Parathyroid adenoma (tissue), 2 donors: ENCODE results near the gene CCNL2.

ENCODE experiments used
- H2AFZ ChIP-seq: fragments of 300-600 bp; sonication (generic); one replicate; pipeline ENCODE4 v1.7.0; 2017; ENCODE audit warnings: antibody characterized with exemption, mild to moderate bottlenecking
- H3K27ac ChIP-seq: fragments of 300-600 bp; sonication (generic); one replicate; pipeline ENCODE4 v1.7.0; 2017
- H3K27me3 ChIP-seq: fragments of 300-600 bp; sonication (generic); one replicate; pipeline ENCODE4 v1.7.0; 2017; ENCODE audit warnings: low read length; ENCODE audit not compliant: control insufficient read depth, insufficient read depth
- H3K36me3 ChIP-seq: fragments of 300-600 bp; sonication (generic); one replicate; pipeline ENCODE4 v1.7.0; 2017; ENCODE audit warnings: low read length; ENCODE audit not compliant: control insufficient read depth, insufficient read depth
- H3K4me1 ChIP-seq: fragments of 300-600 bp; sonication (generic); one replicate; pipeline ENCODE4 v1.7.0; 2017; ENCODE audit warnings: control low read depth
- H3K4me2 ChIP-seq: fragments of 300-600 bp; sonication (generic); one replicate; pipeline ENCODE4 v1.7.0; 2017; ENCODE audit warnings: low read length
- H3K4me3 ChIP-seq: fragments of 300-600 bp; sonication (generic); one replicate; pipeline ENCODE4 v1.7.0; 2017; ENCODE audit warnings: low read depth, low read length
- H3K79me2 ChIP-seq: fragments of 300-600 bp; sonication (generic); one replicate; pipeline ENCODE4 v1.7.0; 2017; ENCODE audit warnings: control low read depth
- H3K9ac ChIP-seq: fragments of 300-600 bp; sonication (generic); one replicate; pipeline ENCODE4 v1.7.0; 2017; ENCODE audit warnings: mild to moderate bottlenecking
- H3K9me3 ChIP-seq: fragments of 300-600 bp; sonication (generic); one replicate; pipeline ENCODE4 v1.7.0; 2017; ENCODE audit warnings: low read length; ENCODE audit not compliant: control insufficient read depth
- TF ChIP-seq, protein P1 (sequence below): fragments of 300-600 bp; sonication (generic); IDR thresholded peaks from one replicate; pipeline ENCODE4 v1.7.0; 2017; ENCODE audit warnings: antibody characterized with exemption, mild to moderate bottlenecking
- donor health status: primary hyperparathyroidism.

Gene CCNL2

DNA sequence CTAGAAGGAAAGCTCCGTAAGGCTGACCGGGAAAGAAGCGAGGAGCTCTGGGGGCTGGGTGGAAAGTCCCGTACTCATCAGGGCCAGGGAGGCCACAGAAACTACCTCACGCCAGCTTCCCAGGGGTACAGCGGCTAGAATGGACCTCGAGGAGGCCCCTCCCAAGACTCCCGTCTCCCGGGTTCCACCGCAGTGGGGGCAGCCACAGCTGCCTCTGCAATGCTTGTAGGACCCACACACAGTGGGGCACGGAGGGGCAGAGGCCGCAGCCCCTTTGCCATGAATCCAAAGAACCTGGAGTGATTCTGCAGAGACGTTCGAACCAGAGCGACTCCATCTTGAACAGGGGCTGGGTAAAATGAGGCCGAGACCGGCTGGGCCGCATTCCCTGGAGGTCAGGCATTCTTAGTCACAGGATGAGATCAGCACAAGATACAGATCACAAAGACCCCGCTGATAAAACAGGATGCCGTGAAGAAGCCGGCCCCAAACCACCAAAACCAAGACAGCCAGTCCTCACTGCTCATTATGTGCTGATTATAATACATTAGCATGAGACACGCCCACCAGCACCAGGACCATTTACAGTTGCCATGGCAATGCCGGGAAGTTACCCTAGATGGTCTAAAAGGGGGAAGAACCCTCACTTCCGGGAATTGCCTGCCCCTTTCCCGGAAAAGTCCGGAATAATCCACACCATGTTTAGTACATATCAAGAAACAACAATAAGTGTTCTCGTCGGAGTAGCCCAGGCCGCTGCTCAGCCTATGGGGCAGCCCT is 23.5 kb upstream of the CCNL2 start:
- no peak overlapping the region for H2AFZ ChIP-seq
- H3K27me3 ChIP-seq: no peaks in the 10 kb centered on the region
- H3K36me3 ChIP-seq: no peaks in the 10 kb centered on the region
- TF ChIP-seq, protein P1, sequence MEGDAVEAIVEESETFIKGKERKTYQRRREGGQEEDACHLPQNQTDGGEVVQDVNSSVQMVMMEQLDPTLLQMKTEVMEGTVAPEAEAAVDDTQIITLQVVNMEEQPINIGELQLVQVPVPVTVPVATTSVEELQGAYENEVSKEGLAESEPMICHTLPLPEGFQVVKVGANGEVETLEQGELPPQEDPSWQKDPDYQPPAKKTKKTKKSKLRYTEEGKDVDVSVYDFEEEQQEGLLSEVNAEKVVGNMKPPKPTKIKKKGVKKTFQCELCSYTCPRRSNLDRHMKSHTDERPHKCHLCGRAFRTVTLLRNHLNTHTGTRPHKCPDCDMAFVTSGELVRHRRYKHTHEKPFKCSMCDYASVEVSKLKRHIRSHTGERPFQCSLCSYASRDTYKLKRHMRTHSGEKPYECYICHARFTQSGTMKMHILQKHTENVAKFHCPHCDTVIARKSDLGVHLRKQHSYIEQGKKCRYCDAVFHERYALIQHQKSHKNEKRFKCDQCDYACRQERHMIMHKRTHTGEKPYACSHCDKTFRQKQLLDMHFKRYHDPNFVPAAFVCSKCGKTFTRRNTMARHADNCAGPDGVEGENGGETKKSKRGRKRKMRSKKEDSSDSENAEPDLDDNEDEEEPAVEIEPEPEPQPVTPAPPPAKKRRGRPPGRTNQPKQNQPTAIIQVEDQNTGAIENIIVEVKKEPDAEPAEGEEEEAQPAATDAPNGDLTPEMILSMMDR: no peak
- no peaks in the 10 kb centered on the region for H3K4me1 ChIP-seq
- H3K4me3 ChIP-seq: no peak overlapping the region
- H3K27ac ChIP-seq: no peak overlapping the region
- no peak overlapping the region for H3K4me2 ChIP-seq
- H3K9me3 ChIP-seq: no peaks in the 10 kb centered on the region
- H3K9ac ChIP-seq: no peak overlapping the region
- no peaks in the 10 kb centered on the region for H3K79me2 ChIP-seq

DNA sequence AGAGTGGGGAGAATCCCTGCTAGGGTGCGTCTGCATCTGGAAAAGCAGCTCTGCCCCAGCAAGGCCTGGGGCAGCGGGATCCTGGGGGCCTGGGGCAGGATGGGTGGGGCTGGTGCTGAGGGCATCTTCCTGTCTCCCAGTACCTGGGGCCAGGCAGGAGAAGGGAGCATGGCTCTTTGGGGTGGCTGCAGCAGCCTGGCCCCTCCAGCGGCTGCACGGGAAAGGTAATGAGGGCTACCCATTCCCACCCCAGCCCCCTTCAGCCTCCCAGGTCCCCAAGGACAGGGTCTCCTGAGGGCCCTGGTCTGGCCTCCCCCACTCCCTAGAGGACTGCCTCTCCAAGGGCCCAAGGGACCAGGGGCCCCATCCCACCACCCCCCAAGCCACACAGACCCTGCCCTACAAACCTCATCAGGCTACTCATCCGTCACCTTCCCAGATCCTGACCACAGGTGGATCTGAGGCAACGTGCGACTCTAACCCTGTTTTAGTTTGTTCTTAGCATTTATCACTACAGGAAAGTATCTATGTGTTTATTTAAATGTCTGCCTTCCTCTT is 22.9 kb upstream of the CCNL2 start:
- TF ChIP-seq, protein P1: no peak
- no peaks in the 10 kb centered on the region for H3K79me2 ChIP-seq
- H3K9me3 ChIP-seq: no peaks in the 10 kb centered on the region
- no peak overlapping the region for H2AFZ ChIP-seq
- no peak overlapping the region for H3K9ac ChIP-seq
- no peak overlapping the region for H3K27ac ChIP-seq
- H3K27me3 ChIP-seq: no peaks in the 10 kb centered on the region
- H3K4me1 ChIP-seq: no peaks in the 10 kb centered on the region
- no peak overlapping the region for H3K4me3 ChIP-seq
- H3K36me3 ChIP-seq: no peaks in the 10 kb centered on the region
- H3K4me2 ChIP-seq: no peak overlapping the region

DNA sequence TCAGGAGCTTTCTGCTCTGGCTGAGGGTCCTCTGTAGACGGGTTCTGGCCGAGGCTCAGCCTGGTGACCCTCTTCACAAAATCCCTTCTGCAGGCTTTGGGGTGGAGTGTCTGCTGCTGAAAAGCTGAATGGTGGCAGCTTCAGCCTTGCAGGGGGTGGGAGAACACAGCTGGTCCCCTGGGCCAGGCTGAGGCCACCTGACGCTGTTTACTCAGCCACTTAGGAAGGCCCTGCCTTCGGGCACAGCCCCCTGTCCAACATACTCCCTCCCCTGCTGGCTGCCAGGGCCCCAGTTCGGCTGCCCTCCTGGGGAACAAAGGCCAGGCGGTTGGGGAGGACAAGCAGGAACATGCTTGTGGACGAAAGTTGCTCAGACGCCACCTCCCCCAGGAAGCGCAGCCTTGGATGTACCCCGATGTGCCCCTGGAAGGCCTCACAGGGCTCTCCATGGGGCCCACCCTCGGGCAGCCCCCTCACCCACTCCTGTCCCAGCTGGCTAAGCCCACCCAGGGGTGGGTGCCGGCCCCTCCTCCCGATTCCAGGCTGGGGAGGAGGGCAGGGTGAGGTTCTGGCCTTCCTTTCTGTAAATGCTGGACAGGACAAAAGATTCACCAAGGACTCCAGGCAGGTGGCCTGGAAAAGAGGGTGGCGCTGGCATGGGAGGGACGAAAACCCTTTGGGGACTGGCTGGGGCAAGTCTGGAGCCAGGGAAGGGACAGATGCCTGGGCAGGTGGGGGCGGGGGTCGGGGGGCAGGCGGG is 22.2 kb upstream of the CCNL2 start, which contains the start of gene ANKRD65:
Gene ANKRD65 (minus strand): TSS at position 130 of the 760 bp plus-strand sequence. CDS start 271 bp downstream, outside the sequence.
- H3K27me3 ChIP-seq: no peaks in the 10 kb centered on the region
- H3K4me1 ChIP-seq: no peaks in the 10 kb centered on the region
- H3K27ac ChIP-seq: no peak within 1 kb of the TSS

DNA sequence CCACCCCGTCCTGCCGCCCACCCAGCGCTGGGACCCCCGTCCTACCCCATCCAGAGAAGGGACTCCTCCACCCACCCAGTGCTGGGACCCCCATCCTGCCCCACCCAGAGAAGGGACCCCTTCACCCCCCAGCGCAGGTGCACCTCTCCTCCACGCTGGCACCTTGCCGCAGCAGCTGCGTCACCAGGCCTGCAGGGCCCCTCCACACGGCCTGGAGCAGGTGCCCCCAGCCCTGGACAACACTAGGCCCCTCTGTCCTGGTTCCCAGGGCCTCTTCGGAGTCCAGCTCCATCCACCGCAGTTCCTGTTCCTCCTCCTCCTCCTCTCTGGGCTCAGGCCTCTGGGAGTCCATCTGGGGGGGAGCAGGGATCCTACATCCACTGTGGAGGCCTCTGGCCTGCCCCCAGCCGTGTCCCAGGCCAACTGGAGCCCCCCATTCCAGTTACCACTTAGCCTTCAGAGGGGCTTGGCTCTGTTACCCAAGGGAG is 21.6 kb upstream of the CCNL2 start:
- Histone ChIP-seq H3K36me3 (no peaks in the 10 kb centered on the region), H3K9me3 (no peaks in the 10 kb centered on the region), H3K27me3 (no peaks in the 10 kb centered on the region), H3K4me2 (no peak overlapping the region), H3K4me3 (no peak overlapping the region), H3K4me1 (no peaks in the 10 kb centered on the region), H3K27ac (no peak overlapping the region), H3K9ac (no peak overlapping the region), H3K79me2 (no peaks in the 10 kb centered on the region), H2AFZ (no peak overlapping the region)
- TF ChIP-seq, protein P1: no peak

More for the DNA sequence above, 22.2 kb upstream of the CCNL2 start, which contains the start of gene ANKRD65:
- TF ChIP-seq, protein P1: no peak
- Histone ChIP-seq H3K9ac (no peak within 1 kb of the TSS), H3K36me3 (no peaks in the 10 kb centered on the region), H3K4me2 (no peak within 1 kb of the TSS), H3K4me3 (no peak within 1 kb of the TSS), H3K9me3 (no peaks in the 10 kb centered on the region), H2AFZ (no peak within 1 kb of the TSS), H3K79me2 (no peaks in the 10 kb centered on the region)
